Fibroblast of pulmonary artery (primary cell): Measurements from ENCODE around the gene TRPV2.
"Not testable (repeated sequence)": the region's sequence is repeated elsewhere in the genome, so short reads cannot be mapped to it uniquely, and the experiment has no call there.

Experiments
- DNase-seq: peaks from one replicate; pipeline ENCODE4 v3.0.0-alpha.2; 2010; ENCODE audit warnings: low read depth
- H3K4me3 ChIP-seq: replicated peaks from 2 replicates; pipeline ENCODE4 v1.5.1; 2011; ENCODE audit warnings: low read depth, mild to moderate bottlenecking, control low read depth, low read length, moderate library complexity
- CTCF ChIP-seq: IDR thresholded peaks from 2 replicates; pipeline ENCODE4 v1.5.1; 2011; ENCODE audit warnings: mild to moderate bottlenecking, control low read depth, low read length, inconsistent platforms; ENCODE audit errors: missing control alignments

The TRPV2 gene

DNA sequence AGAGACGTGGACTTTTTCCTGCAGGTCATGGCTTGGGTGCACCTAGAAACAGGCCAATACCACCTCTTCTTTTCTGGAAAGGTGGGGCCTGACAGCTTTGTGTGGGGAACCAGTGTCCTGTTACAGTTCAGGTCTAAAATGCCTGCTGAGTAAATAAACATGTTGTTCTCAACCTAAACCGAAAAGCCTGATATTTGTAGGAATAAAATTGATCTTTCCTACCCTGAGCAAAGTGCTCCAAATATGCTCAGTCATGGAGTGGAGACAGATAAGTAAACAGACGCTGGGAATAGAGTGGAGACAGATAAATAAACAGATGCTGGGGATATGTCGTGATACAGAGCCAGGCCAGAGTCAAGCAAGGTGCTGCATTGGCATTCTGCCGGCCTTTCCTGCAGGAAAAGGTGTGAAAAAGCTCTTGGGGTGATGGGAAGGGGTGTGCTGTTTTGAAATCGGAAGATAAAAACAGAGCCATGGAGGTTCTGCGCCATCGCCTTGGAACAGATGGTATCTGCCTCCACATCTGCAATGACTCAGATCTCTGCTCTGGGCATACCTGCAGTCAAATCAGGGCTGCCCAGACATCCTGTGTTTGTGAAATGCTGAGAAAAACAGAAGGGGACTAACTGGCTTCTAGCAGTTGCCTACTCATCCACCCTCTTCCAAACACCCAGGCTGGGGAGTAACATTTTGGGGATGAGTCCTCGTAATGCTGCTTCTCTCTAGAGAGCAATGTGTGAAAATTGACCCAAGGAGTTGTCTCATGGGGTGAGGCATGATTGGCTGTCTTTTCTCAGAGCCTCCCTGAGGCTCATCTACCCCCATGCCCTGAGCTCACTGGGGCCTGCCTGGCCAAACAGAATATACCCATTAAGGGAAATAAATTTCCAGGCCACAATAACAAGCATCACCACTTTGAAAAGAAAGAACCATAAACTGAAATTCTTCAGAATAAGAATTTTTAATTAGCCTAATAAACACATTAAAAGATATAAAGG, 16.8 kb upstream of the TRPV2 start:
- DNase-seq: no peak

DNA sequence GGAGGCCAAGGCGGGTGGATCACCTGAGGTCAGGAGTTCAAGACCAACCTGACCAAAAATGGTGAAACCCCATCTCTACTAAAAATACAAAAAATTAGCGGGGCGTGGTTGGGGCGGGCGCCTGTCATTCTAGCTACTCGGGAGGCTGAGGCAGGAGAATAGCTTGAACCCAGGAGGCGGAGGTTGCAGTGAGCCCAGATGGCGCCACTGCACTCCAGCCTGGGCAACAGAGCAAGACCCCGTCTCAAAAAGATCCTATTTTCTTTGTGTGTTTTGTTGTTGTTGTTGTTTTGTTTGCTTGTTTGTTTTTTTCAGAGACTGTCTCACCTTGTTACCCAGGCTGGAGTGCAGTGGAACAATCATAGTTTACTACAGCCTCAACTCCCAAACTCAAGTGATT, 11.5 kb upstream of the TRPV2 start:
- H3K4me3 ChIP-seq, DNase-seq: not testable (repeated sequence)

More for the DNA sequence above, 16.8 kb upstream of the TRPV2 start:
- no peak overlapping the region for H3K4me3 ChIP-seq
- no peak for TF ChIP-seq CTCF

DNA sequence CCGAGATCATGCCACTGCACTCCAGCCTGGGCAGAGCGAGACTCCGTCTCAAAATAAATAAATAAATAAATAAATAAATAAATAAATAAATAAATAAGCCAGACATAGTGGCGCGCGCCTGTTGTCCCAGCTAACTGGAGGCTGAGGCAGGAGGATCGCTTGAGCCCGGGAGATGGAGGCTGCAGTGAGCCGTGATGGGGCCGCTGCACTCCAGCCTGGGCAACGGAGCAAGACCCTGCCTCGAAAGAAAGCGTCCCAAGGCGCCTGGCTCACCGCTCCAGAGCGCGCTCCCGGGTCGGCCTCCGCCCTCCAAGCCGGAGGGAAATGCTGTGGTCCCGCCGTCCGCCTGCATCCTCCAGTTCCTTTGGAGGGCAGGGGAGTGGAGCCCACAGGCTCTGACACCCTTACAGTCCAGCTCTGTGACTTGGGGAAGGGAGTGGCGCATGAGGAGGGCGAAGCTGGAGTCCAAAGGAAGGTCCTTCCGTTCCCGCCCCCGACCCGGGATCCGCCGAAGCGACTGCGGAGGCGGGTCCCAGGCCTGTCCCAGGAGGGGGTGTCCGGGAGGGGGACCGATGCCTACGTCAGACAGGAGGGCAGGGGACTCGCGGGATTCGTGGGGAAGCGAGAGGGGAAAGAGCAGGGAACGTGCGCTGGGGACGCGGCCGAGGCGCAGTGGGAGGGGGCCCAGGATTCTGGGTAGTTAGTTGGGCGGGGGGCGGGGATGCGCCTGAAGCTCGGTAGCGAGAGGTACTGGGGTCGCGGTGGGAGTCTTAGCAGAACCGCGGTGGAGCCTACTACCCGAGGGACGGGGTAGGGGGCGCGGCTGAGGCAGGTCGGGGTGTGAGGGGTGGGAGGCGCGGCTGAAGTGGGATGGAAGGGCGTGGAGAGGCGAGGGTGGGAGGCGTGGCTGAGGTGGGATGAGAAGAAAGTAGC, 8.4 kb upstream of the TRPV2 start:
- TF ChIP-seq CTCF: no peak
- peak overlapping the region; percentile 57 for H3K4me3 ChIP-seq
- DNase-seq: no peak

DNA sequence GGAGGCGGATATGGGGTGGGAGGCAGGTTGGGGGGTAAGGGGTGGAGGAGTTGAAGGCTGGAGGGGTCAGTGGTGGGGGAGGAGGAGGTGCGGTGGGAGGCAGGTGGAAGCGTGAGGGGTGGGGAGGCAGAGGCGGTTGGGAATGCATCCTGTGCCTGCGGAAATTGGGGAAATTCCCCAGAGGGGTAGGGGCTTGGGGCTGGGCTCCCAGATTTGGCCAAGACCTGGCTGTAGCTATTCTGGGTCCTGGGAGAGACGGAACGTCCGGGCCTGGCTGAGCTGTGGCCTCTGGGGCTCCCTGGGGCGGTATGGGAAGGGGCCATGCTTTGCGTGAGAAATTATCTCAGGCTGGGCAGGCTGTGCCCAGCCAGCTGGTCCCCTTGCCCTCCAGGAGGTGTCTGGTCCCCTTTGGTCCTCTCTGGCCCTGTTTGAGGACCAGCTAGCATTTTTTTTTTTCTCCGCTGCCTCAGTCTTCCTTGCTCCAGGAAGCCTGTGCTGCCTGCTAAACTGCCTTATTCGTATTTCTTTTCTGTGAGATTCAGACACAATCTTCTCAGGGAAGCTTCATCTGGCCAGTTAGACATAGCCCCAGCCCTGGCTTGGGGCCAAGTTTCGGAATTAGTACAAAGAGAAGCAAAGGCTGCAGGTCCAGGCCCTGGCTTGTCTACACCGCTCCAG, 7.3 kb upstream of the TRPV2 start:
- H3K4me3 ChIP-seq: no peak overlapping the region
- peak; percentile 63 for DNase-seq
- no peak for TF ChIP-seq CTCF

GRCh38 chr17:16417399-16417798, 2.0 kb downstream of the TRPV2 start:
- TF ChIP-seq CTCF: no peak
- DNase-seq: no peak
- H3K4me3 ChIP-seq: no peak overlapping the region

- DNase-seq: no peak
- no peak overlapping the region for H3K4me3 ChIP-seq
- no peak for TF ChIP-seq CTCF
These were observed 2.7 kb downstream of the TRPV2 start for GRCh38 chr17:16417896-16418684.
